ENCODE measurements around the gene UNC5A.

DNA sequence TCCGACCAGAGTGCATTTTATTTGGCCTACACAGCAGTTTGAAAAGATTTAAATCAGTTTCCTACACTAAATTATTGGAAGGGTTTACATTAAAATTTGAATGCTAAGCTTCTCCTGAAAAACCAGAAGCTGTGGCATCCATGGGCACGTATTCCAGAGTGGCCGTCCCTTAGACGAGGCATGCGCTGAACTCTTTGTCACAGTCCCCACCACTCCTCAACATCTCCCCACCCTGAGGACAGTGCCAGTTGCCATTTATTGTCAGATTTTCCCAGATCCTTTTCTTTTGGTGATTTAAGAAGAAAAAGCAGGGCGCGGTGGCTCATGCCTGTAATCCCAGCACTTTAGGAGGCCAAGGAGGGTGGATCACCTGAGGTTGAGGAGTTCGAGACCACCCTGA, 39.9 kb upstream of the UNC5A start:
- TF ChIP-seq, protein P1, sequence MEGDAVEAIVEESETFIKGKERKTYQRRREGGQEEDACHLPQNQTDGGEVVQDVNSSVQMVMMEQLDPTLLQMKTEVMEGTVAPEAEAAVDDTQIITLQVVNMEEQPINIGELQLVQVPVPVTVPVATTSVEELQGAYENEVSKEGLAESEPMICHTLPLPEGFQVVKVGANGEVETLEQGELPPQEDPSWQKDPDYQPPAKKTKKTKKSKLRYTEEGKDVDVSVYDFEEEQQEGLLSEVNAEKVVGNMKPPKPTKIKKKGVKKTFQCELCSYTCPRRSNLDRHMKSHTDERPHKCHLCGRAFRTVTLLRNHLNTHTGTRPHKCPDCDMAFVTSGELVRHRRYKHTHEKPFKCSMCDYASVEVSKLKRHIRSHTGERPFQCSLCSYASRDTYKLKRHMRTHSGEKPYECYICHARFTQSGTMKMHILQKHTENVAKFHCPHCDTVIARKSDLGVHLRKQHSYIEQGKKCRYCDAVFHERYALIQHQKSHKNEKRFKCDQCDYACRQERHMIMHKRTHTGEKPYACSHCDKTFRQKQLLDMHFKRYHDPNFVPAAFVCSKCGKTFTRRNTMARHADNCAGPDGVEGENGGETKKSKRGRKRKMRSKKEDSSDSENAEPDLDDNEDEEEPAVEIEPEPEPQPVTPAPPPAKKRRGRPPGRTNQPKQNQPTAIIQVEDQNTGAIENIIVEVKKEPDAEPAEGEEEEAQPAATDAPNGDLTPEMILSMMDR (IDR thresholded peaks at IDR 0.05): no peak
- TF ChIP-seq POLR2A (IDR thresholded peaks at IDR 0.05): no peak
